DMS153 treated with DMSO at 0.1 percent for 48 hours (cell line): ENCODE data around the gene NHLRC3.
"Not testable (repeated sequence)": the region's sequence is repeated elsewhere in the genome, so short reads cannot be mapped to it uniquely, and the experiment has no call there.

Experiments used
- DNase-seq: peaks from one replicate; lab custom pipeline; 2025; ENCODE audit not compliant: unreplicated experiment; lab: John Stamatoyannopoulos, UW

Gene NHLRC3

DNA sequence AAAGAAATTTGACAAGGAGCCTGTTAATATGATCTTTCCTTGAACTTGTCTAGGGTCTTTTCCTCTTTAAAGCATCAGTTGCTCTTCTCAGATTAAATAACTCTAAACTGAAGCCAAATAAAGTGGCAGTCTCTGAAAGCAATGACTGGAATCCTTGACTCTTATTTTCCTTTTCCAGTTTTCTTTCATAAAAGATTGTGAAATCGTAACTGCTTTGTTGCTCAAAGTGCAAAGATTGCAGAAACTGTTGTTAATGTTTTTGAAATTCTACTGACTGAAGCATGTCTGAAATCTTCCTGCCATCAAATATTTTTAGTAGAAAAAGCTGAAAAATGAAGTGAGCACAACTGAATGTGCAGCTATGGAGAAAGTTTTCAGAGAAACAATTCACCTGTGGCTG is 1.9 kb downstream of the NHLRC3 start:
- no peak for DNase-seq

- no peak for DNase-seq
Measured at GRCh38 chr13:39044536-39044935, 6.3 kb downstream of the NHLRC3 start.

- DNase-seq, result no peak
Measured at GRCh38 chr13:39047560-39047959, 9.3 kb downstream of the NHLRC3 start.

- DNase-seq, result no peak
Measured at GRCh38 chr13:39048806-39049205, 10.6 kb downstream of the NHLRC3 start.

GRCh38 chr13:39049274-39049673 is 11.0 kb downstream of the NHLRC3 start:
- DNase-seq, result no peak

- DNase-seq, result peak; percentile 46
Measured at GRCh38 chr13:39051157-39051556, 12.9 kb downstream of the NHLRC3 start.

- DNase-seq, result no peak
Measured at GRCh38 chr13:39052944-39053343, 14.7 kb downstream of the NHLRC3 start.

DNA sequence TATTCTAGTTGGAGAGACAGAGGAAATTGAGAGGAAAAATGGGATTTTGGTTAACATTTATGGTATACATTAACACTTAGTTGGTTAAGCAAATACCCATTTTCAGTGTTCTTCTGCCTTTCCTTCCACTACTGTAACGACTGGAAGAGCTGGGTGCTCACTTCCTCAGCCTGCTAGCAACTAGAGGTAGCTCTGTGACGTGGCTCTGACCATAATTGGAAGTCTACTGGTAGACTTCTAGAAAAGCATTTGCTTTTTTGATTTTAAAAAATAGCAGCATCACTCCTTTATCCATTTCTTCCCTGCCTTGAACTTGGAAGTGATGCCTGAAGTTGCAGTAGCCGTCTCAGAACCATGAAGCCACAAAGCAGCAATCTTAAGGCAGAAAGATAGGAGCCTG is 15.9 kb downstream of the NHLRC3 start:
- DNase-seq, result no peak

- DNase-seq, result no peak
Measured at GRCh38 chr13:39056018-39056417, 17.8 kb downstream of the NHLRC3 start.

DNA sequence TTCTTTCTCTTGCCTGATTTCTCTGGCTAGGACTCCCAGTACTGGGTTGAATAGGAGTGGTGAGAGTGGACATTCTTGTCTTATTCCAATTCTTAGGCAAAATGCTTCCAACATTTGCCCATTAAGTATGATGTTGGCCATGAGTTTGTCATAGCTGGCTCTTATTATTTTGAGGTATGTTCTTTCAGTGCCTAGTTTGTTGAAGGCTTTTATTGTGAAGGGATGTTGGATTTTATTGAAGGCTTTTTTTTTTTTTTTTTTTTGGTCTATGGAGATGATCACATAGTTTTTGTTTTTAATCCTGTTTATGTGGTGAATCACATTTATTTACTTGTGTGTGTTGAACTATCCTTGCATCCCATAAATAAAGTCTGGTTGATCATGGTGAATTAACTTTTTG is 19.8 kb downstream of the NHLRC3 start:
- DNase-seq, result no peak

- DNase-seq, result no peak
Measured at GRCh38 chr13:39062004-39062403, 23.7 kb downstream of the NHLRC3 start.

DNA sequence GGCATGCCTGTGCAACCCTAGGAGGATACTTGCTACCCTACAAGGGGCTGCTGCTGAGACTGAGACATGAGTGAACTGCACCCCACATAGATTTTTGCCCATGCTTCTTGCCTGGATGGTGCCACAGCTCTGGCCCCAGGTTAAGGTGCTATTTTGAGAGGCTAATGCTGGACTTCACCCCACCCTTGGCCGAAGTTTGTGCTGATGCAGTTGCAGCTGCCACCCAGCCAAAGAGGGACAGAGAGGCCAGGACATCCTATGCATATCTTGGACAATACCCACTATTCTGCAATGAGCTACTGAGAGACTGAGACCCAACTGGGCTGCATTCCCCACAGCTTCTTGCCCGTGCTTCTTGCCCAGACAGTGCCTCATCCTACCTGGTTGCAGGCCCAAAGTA is 34.6 kb downstream of the NHLRC3 start:
- DNase-seq, result no peak

DNA sequence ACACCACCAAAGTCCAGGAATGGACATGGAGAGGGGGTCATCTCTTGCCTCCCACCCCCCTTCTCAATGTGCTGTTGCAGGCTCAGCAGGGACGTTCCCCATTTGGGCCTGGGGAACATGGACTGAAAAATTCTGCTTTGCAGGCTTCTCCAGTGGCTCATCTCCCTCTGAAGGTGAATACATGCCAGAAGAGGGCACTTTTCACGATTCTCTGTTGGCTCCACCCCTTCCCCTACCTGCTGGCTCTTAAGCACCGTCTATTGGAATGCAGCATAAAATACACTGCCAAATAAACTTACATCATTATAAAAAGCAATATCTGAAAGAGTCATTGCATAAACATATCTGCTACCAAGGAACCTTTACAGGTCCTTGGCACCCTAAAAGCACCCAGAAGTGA is 35.7 kb downstream of the NHLRC3 start:
- no peak for DNase-seq

- not testable (repeated sequence) for DNase-seq
Measured at GRCh38 chr13:39086251-39086945, 48.1 kb downstream of the NHLRC3 start.

DNA sequence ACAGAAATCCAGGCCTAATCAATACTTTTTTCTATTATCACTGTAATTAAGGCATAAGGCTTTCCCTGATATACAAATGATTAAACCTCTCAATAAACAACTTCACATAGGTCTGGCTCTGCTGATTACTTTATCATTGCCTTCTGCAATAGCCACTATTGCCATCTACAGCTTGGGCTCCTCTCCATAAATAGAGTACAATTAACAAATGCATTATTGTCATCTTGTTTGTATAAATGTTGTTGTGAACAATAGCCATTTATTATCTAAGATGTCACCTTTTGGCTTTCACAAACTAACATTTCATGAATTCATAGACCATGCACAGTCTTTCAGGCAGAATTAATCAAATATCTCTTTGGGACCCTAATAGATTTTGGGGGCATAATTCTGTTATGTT is 53.3 kb downstream of the NHLRC3 start:
- no peak for DNase-seq

DNA sequence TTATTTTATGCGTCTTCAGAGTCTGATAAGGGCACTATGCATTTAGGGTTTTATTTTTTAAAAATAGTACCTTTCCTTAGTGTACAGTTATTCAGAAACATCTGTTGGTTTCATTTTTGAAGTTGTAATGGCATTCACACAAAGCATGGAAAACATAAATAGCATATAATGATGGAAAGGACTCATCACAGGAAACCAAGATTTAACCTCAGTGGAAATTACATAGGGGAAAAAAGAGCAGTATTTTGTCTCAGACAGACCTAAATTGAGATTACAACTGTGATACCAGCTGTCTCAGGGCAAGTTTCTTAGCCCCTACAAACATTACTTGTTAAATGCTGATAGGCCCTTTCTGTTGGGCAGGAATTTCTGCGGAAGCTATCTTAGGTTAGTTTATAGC is 57.2 kb downstream of the NHLRC3 start:
- DNase-seq, result no peak

DNA sequence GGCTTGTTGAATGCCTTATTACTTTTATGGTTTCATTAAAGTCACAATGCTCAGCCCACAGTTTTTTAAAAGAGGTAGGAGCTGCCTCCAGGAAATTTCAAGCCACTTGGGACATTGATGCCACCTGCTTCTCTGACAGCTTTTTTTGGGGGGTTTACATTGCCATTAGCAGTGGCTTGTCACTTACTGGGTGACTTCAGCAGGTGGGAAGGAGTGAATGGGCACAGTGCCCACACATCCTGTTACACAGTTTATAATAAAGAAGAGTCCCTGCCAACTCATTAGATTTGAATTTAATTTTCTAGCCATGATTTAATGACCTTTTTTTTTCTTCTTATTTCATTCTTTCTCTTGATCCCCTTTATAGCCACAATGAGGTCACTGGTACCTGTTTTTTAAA is 61.0 kb downstream of the NHLRC3 start:
- DNase-seq, result peak; percentile 44
